ENCODE results near the gene APOE. TPM values are rescaled to one million over a fixed set of nuclear protein-coding genes. Genes with fewer than 3 reads are reported as not detected.
A peak's percentile ranks its signal among the peaks of the same experiment; 100 is the strongest.
"Not testable (repeated sequence)": the region's sequence is repeated elsewhere in the genome, so short reads cannot be mapped to it uniquely, and the experiment has no call there.

Gene APOE
- total RNA-seq, 1 donor: 1.6 TPM

DNA sequence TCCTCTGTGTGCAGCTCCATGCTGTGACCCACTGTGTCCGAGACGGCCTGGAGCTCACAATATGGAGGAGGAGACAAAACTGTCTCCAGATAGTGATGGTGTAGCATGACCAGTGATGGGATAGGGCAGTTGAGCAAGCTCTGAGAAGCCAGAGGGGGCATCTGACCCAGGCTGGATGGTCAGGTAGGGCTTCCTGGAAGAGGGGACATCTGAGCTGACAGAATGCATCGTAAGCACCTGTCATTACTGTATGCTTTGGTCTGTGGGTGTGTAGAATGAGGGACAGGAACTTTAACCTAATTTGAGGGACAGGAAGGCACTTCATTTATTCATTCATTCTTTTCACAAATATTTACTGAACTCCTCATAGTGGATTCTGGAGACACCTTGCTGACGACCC is 21.0 kb upstream of the APOE start:
- no peak for TF ChIP-seq CTCF (IDR thresholded peaks at IDR 0.05; ENCODE audit: insufficient read depth, low read length)
- DNase-seq (ENCODE audit: low read depth): no peak

GRCh38 chr19:44886141-44886540 is 19.5 kb upstream of the APOE start:
- TF ChIP-seq CTCF (IDR thresholded peaks at IDR 0.05; ENCODE audit: insufficient read depth, low read length): no peak

More for the DNA sequence above, 21.0 kb upstream of the APOE start:
- H3K4me3 ChIP-seq (ENCODE audit: low read depth, low read length): no peak overlapping the region

GRCh38 chr19:44887648-44888047 is 17.9 kb upstream of the APOE start:
- no peak for DNase-seq (ENCODE audit: low read depth)
- no peak overlapping the region for H3K4me3 ChIP-seq (ENCODE audit: low read depth, low read length)
- no peak for TF ChIP-seq CTCF (IDR thresholded peaks at IDR 0.05; ENCODE audit: insufficient read depth, low read length)

More at GRCh38 chr19:44886141-44886540, 19.5 kb upstream of the APOE start:
- no peak for DNase-seq (ENCODE audit: low read depth)
- no peak overlapping the region for H3K4me3 ChIP-seq (ENCODE audit: low read depth, low read length)

DNA sequence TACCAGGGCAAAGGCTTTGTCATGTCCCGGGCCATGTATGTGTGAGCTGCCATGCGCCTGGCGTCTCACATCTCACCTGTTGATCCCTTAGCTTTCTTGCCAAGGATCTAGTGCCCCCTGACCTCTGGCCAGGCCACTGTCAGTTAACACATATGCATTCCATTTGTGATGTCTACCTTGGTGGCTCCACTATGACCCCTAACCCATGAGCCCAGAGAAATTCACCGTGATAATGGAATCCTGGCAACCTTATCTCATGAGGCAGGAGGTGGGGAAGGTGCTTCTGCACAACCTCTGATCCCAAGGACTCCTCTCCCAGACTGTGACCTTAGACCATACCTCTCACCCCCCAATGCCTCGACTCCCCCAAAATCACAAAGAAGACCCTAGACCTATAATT is 17.3 kb upstream of the APOE start:
- not testable (repeated sequence) for H3K4me3 ChIP-seq (ENCODE audit: low read depth, low read length); DNase-seq (ENCODE audit: low read depth)

DNA sequence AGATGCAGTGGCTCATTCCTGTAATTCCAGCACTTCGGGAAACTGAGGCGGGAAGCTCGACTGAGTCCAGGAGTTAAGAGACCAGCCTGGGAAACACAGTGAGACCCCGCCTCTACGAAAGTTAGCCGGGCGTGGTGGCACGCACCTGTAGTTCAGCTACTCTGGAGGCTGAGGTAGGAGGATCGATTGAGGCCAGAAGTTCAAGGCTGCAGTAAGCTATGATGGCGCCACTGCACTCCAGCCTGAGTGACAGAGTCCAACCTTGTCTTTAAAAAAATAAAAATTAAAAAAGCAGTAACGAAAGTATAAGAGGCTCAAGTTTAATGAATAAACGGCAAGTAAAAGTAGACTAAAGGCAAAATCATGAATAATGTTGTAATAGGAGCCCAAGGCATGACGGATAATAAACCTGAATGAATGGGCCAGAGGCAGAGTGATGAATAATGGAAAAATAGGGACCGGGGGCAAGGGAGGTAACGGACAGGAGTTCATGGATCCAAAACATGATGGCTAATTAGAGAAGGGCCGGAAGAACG is 15.7 kb upstream of the APOE start:
- no peak for DNase-seq (ENCODE audit: low read depth)
- peak overlapping the region; percentile 71 for H3K4me3 ChIP-seq (ENCODE audit: low read depth, low read length)
- TF ChIP-seq CTCF (IDR thresholded peaks at IDR 0.05; ENCODE audit: insufficient read depth, low read length): no peak

GRCh38 chr19:44890366-44891015 is 15.1 kb upstream of the APOE start:
- no peak for TF ChIP-seq CTCF (IDR thresholded peaks at IDR 0.05; ENCODE audit: insufficient read depth, low read length)
- H3K4me3 ChIP-seq (ENCODE audit: low read depth, low read length): peak overlapping the region; percentile 71
- peak; percentile 100 for DNase-seq (ENCODE audit: low read depth)

DNA sequence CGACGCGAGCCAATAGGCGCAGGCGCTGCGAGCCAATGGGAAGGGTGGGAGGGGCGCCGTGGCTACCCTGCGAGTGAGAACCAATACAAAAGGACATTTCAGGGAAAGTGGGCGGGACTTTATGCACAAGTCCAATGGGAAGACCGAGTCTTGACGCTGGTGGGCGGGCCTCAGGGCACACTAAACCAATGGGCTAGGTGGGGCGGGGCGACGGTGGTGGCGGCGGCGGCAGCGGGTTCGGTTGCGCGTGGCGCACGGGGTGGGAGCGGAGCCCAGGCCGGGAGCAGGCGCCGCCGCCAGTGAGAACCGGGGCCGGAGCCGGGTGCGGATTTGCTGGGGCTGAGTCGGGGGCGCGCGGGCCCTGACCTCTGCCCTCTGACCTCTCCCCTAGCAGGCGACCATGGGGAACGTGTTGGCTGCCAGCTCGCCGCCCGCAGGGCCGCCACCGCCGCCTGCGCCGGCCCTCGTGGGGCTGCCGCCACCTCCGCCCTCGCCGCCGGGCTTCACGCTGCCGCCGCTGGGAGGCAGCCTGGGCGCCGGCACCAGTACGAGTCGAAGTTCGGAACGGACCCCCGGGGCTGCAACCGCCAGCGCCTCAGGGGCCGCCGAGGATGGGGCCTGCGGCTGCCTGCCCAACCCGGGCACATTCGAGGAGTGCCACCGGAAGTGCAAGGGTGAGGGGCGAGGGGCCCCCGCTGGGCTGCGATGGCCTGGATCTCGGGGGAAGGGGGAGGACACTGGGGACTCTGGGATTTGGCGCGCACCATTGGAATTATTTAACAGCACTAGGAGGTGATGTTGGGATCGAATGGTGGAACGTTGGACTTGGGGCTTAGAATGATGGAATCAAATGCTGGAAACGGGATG is 14.3 kb upstream of the APOE start, which contains the start of gene TOMM40:
Gene TOMM40 (plus strand): TSS at position 239 of the 867 bp plus-strand sequence. CDS start 162 bp downstream, at position 401.
- no peak for DNase-seq (ENCODE audit: low read depth)
- H3K4me3 ChIP-seq (ENCODE audit: low read depth, low read length): peak within 1 kb of the TSS; percentile 89

More for the DNA sequence above, 14.3 kb upstream of the APOE start, which contains the start of gene TOMM40:
- TF ChIP-seq CTCF (IDR thresholded peaks at IDR 0.05; ENCODE audit: insufficient read depth, low read length): no peak
